ENCODE data around the gene RARB. TPM values are rescaled to one million over a fixed set of nuclear protein-coding genes. Genes with fewer than 3 reads are reported as not detected.

RARB gene
- total RNA-seq, 1 experiment from 2014 or later, result 2.5 TPM

DNA sequence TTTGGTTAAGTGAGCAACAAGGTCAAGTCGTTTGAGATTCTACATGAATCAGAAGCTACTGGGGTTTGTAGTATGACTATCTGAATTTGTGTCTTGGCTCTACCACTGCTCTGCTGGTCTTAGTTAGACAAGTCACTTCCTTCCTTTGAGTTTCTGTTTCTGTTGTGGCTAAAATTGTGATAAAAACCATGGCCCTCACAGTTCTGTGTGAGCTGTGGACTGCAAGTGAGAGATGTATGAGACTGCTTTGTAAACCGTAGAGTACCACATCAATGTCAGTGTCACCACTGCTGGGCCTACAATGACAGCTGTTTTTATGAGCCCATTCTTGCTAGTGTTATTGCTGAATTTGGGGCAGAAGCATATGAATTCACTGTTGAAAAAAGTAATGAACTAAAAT lies 32.7 kb downstream of the RARB start:
- intact Hi-C loops (cut with micrococcal nuclease; ENCODE audit: unreplicated experiment), result no loop called here
- POLR2A ChIA-PET, result no interaction called here
- H3K27ac Mint-ChIP-seq (ENCODE audit: unreplicated experiment), result no peak overlapping the region
- H3K9me3 Mint-ChIP-seq (ENCODE audit: unreplicated experiment), result no peaks in the 10 kb centered on the region
- H3K9me3 ChIP-seq, result no peaks in the 10 kb centered on the region
- H3K27me3 ChIP-seq (replicated peaks; ENCODE audit: control insufficient read depth, insufficient read depth, low read length), result no peaks in the 10 kb centered on the region
- H3K27me3 Mint-ChIP-seq (ENCODE audit: insufficient read depth, unreplicated experiment), result no peaks in the 10 kb centered on the region
- no peak overlapping the region for H3K4me3 ChIP-seq (ENCODE audit: low read depth, low read length)
- no TSS peak for BruUV-seq (replicated peaks)
- H3K4me1 Mint-ChIP-seq (ENCODE audit: low read depth, unreplicated experiment), result peaks cover 12% of the 10 kb centered on the region
- H3K4me3 Mint-ChIP-seq (ENCODE audit: unreplicated experiment), result no peak overlapping the region
- TF ChIP-seq, protein P1, sequence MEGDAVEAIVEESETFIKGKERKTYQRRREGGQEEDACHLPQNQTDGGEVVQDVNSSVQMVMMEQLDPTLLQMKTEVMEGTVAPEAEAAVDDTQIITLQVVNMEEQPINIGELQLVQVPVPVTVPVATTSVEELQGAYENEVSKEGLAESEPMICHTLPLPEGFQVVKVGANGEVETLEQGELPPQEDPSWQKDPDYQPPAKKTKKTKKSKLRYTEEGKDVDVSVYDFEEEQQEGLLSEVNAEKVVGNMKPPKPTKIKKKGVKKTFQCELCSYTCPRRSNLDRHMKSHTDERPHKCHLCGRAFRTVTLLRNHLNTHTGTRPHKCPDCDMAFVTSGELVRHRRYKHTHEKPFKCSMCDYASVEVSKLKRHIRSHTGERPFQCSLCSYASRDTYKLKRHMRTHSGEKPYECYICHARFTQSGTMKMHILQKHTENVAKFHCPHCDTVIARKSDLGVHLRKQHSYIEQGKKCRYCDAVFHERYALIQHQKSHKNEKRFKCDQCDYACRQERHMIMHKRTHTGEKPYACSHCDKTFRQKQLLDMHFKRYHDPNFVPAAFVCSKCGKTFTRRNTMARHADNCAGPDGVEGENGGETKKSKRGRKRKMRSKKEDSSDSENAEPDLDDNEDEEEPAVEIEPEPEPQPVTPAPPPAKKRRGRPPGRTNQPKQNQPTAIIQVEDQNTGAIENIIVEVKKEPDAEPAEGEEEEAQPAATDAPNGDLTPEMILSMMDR (IDR thresholded peaks at IDR 0.05; ENCODE audit: insufficient read depth in 1 of 2, low read depth in 1 of 2, low read length in 1 of 2, severe bottlenecking in 1 of 2, unreplicated experiment in 1 of 2), result no peak
- H3K36me3 Mint-ChIP-seq (ENCODE audit: insufficient read depth, unreplicated experiment), result no peaks in the 10 kb centered on the region
- CTCF ChIA-PET, result no interaction called here
- H3K36me3 ChIP-seq (ENCODE audit: control insufficient read depth, insufficient read depth, low read length), result no peaks in the 10 kb centered on the region
- no peak for DNase-seq
- H3K4me1 ChIP-seq, result peaks cover 5% of the 10 kb centered on the region

GRCh38 chr3:25461946-25462345 lies 33.9 kb downstream of the RARB start:
- BruUV-seq (replicated peaks), result no TSS peak

DNA sequence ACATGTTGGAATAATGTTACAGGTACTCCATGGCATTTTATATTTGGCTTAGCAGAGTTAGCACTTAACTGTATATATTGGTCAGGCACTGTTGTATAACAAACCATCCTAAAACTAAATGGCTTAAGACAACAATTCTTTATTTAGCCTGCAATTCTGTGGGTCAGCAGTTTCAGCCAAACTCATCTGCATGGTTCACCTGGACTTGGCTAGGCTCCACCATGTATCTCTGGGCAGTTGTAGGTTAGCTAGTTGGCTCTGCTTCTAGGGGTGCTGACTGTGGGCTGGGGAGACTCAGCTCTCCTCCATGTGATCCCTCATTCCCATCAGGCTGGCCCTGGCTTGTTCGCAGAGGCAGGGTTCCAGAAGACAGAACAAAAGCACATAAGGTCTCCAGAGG lies 34.4 kb downstream of the RARB start:
- no peaks in the 10 kb centered on the region for H3K4me1 ChIP-seq
- no peaks in the 10 kb centered on the region for H3K27me3 ChIP-seq (replicated peaks; ENCODE audit: control insufficient read depth, insufficient read depth, low read length)
- intact Hi-C loops (cut with micrococcal nuclease; ENCODE audit: unreplicated experiment), result no loop called here
- Mint-ChIP-seq H3K27me3 (ENCODE audit: insufficient read depth, unreplicated experiment) (no peaks in the 10 kb centered on the region), H3K9me3 (ENCODE audit: unreplicated experiment) (no peaks in the 10 kb centered on the region), H3K36me3 (ENCODE audit: insufficient read depth, unreplicated experiment) (no peaks in the 10 kb centered on the region), H3K4me3 (ENCODE audit: unreplicated experiment) (no peak overlapping the region), H3K27ac (ENCODE audit: unreplicated experiment) (no peak overlapping the region), H3K4me1 (ENCODE audit: low read depth, unreplicated experiment) (peaks cover 6% of the 10 kb centered on the region)
- TF ChIP-seq, protein P1 (IDR thresholded peaks at IDR 0.05; ENCODE audit: insufficient read depth in 1 of 2, low read depth in 1 of 2, low read length in 1 of 2, severe bottlenecking in 1 of 2, unreplicated experiment in 1 of 2), result no peak
- DNase-seq, result no peak
- BruUV-seq (replicated peaks), result no TSS peak
- no peaks in the 10 kb centered on the region for H3K36me3 ChIP-seq (ENCODE audit: control insufficient read depth, insufficient read depth, low read length)
- H3K9me3 ChIP-seq, result no peaks in the 10 kb centered on the region
- no peak overlapping the region for H3K4me3 ChIP-seq (ENCODE audit: low read depth, low read length)
- ChIA-PET CTCF (no interaction called here), POLR2A (no interaction called here)

More at GRCh38 chr3:25461946-25462345, 33.9 kb downstream of the RARB start:
- Mint-ChIP-seq H3K27ac (ENCODE audit: unreplicated experiment) (no peak overlapping the region), H3K4me1 (ENCODE audit: low read depth, unreplicated experiment) (peaks cover 6% of the 10 kb centered on the region), H3K9me3 (ENCODE audit: unreplicated experiment) (no peaks in the 10 kb centered on the region), H3K4me3 (ENCODE audit: unreplicated experiment) (no peak overlapping the region), H3K27me3 (ENCODE audit: insufficient read depth, unreplicated experiment) (no peaks in the 10 kb centered on the region), H3K36me3 (ENCODE audit: insufficient read depth, unreplicated experiment) (no peaks in the 10 kb centered on the region)
- H3K9me3 ChIP-seq, result no peaks in the 10 kb centered on the region
- TF ChIP-seq, protein P1 (IDR thresholded peaks at IDR 0.05; ENCODE audit: insufficient read depth in 1 of 2, low read depth in 1 of 2, low read length in 1 of 2, severe bottlenecking in 1 of 2, unreplicated experiment in 1 of 2), result no peak
- no peak for DNase-seq
- POLR2A ChIA-PET, result interaction anchor here (0.6 kb wide), 1 partner anchor 509 kb away, joined by 3 read pairs; no protein-coding TSS in a partner anchor
- no peaks in the 10 kb centered on the region for H3K4me1 ChIP-seq
- CTCF ChIA-PET, result no interaction called here
- intact Hi-C loops (cut with micrococcal nuclease; ENCODE audit: unreplicated experiment), result no loop called here
- no peak overlapping the region for H3K4me3 ChIP-seq (ENCODE audit: low read depth, low read length)
- no peaks in the 10 kb centered on the region for H3K27me3 ChIP-seq (replicated peaks; ENCODE audit: control insufficient read depth, insufficient read depth, low read length)
- no peaks in the 10 kb centered on the region for H3K36me3 ChIP-seq (ENCODE audit: control insufficient read depth, insufficient read depth, low read length)

All from Caco-2 (cell line).